SU-DHL-6 (cell line): ENCODE data around the gene WBP2NL.
A peak's percentile ranks its signal among the peaks of the same experiment; 100 is the strongest.
"Not testable (repeated sequence)": the region's sequence is repeated elsewhere in the genome, so short reads cannot be mapped to it uniquely, and the experiment has no call there.

ENCODE experiments used
- H2AFZ ChIP-seq: fragments of 200-600 bp; sonication (generic); 2 replicates; pipeline ENCODE4 v1.6.1; 2014; ENCODE audit warnings: low read depth, mild to moderate bottlenecking, moderate library complexity, mixed read lengths, antibody characterized with exemption, low read length; ENCODE audit not compliant: severe bottlenecking
- H3F3A ChIP-seq: fragments of 200-600 bp; shearing (Covaris generic); 2 replicates; pipeline ENCODE4 v1.6.0; 2016; ENCODE audit warnings: antibody characterized with exemption, mild to moderate bottlenecking; ENCODE audit not compliant: insufficient read depth
- H3K27ac ChIP-seq: fragments of 200-600 bp; sonication (generic); 2 replicates; pipeline ENCODE4 v1.5.1; 2016; ENCODE audit warnings: low read depth, mild to moderate bottlenecking, low read length, moderate library complexity, mixed read lengths
- H3K27me3 ChIP-seq: fragments of 200-600 bp; sonication (generic), shearing (Covaris generic); 2 replicates; pipeline ENCODE4 v1.6.0; 2014; ENCODE audit warnings: mild to moderate bottlenecking, low read length
- H3K36me3 ChIP-seq: fragments of 200-600 bp; sonication (generic); 2 replicates; pipeline ENCODE4 v1.6.1; 2014; ENCODE audit warnings: mild to moderate bottlenecking, low read length, mixed read lengths
- H3K4me2 ChIP-seq: fragments of 300-600, 200-600 bp; shearing (Covaris generic), sonication (generic); 2 replicates; pipeline ENCODE4 v1.6.0; 2014; ENCODE audit warnings: low read length, low read depth, mild to moderate bottlenecking; ENCODE audit not compliant: poor library complexity, severe bottlenecking
- H3K4me3 ChIP-seq: fragments of 200-600 bp; sonication (generic); 2 replicates; pipeline ENCODE4 v1.5.1; 2014; ENCODE audit warnings: antibody characterized with exemption, low read length, mild to moderate bottlenecking, mixed read lengths; ENCODE audit not compliant: insufficient read depth, poor library complexity, severe bottlenecking
- H3K79me2 ChIP-seq: fragments of 200-600 bp; sonication (generic); 2 replicates; pipeline ENCODE4 v1.6.1; 2014; ENCODE audit warnings: mild to moderate bottlenecking, low read length, moderate library complexity; ENCODE audit not compliant: insufficient read depth
- H3K9ac ChIP-seq: fragments of 200-600 bp; sonication (generic); 2 replicates; pipeline ENCODE4 v1.7.0; 2014; ENCODE audit warnings: mild to moderate bottlenecking, low read length
- H3K9me2 ChIP-seq: fragments of 200-600 bp; sonication (generic); replicated peaks from 2 replicates; pipeline ENCODE4 v1.6.1; 2014; ENCODE audit warnings: low read length; ENCODE audit not compliant: insufficient read depth
- H3K9me3 ChIP-seq: fragments of 200-600 bp; sonication (generic); 2 replicates; pipeline ENCODE4 v1.6.1; 2014; ENCODE audit warnings: low read length, mixed read lengths; ENCODE audit not compliant: insufficient read depth
- H4K20me1 ChIP-seq: fragments of 200-600 bp; sonication (generic); 2 replicates; pipeline ENCODE4 v1.6.1; 2014; ENCODE audit warnings: low read depth, mild to moderate bottlenecking, antibody characterized with exemption, low read length, moderate library complexity, mixed read lengths
- CTCF ChIP-seq: fragments of 200-600 bp; sonication (generic); IDR thresholded peaks from one replicate; pipeline ENCODE4 v1.5.1; 2017; ENCODE audit warnings: antibody characterized with exemption, mild to moderate bottlenecking, low read length, moderate library complexity; ENCODE audit not compliant: insufficient read depth, poor library complexity, severe bottlenecking
- EZH2phosphoT487 ChIP-seq: fragments of 200-600 bp; sonication (generic), shearing (Covaris generic); conservative IDR thresholded peaks from 2 replicates; pipeline ENCODE4 v1.6.1; 2018; ENCODE audit warnings: mild to moderate bottlenecking, antibody characterized with exemption, low read length, moderate library complexity, mixed read lengths

The WBP2NL gene

DNA sequence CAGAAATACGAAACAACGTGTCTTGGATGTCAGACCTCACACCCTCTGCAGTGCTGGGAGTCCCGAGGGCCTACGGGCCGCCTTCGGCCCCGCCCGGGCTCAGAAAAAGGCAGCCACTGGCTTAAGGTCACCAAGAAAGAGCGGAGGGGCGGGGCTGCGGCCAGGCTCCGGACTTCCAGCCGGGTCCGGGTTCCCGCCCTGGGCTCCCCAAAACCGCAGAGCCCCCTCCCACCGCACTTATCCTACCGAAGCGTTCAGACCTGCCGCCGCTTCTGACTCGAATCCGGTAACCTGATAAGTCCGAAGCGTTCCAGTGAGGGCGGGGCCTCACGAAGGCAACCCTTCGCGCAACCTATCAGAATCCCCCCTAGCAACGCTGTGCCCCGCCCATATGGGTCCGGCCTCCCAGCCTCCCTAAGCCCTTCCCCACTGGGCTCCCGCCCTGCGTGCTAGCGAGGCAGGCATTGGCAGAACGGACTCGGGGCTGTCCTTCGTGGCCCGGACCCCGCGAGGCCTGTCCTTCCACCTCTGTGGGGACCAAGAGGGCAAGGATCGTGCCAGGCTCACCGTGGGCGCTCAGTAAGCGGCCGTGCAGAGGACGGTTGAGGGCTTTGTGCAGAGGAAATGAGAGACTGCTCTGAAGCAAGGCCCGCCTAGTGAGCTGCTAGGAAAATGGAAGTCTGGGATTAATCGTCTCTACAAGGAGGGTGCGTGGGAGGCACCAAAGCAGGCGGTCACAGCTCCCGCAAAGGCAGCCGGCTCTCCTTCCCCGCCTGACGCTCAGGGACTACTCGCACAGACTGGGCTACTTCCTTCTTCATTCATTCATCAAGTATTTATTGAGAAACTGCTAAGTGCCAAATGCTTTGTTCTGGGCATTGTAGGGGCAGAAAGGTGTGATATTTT is 72.2 kb downstream of the WBP2NL start, which contains the start of gene NAGA:
TSS of gene NAGA (minus strand) at position 296 of the 906 bp plus-strand sequence. CDS start 515 bp downstream, outside the sequence.
- Histone ChIP-seq H3K27me3 (no peaks in the 10 kb centered on the region), H3K9me2 (no peaks in the 10 kb centered on the region), H4K20me1 (no peaks in the 10 kb centered on the region), H3K9me3 (no peaks in the 10 kb centered on the region), H3K9ac (peak within 1 kb of the TSS; percentile 68), H3K36me3 (no peaks in the 10 kb centered on the region), H3K4me2 (peak within 1 kb of the TSS; percentile 81), H3K4me3 (peak within 1 kb of the TSS; percentile 56), H3K79me2 (no peaks in the 10 kb centered on the region), H2AFZ (peak within 1 kb of the TSS; percentile 87), H3F3A (no peaks in the 10 kb centered on the region), H3K27ac (peak within 1 kb of the TSS; percentile 47)
- no peak for TF ChIP-seq CTCF
- TF ChIP-seq EZH2phosphoT487, result no peak

DNA sequence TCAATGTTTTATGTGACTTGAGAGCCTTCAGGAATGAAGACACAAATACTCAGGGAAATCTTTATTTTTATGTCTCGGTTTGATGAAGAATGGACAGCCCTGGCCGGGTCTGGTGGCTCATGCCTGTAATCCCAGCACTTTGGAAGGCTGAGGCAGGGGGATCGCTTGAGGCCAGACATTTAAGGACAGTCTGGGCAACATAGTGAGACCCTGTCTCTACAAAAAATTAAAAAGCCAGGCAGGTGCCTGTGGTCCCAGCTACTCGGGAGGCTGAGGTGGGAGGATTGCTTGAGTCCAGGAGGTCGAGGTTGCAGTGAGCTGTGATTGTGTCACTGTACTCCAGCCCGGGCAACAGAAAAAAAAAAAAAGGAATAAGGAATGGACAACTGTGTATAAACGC is 72.9 kb downstream of the WBP2NL start:
- H3K9me3 ChIP-seq, H3K27me3 ChIP-seq, H3K36me3 ChIP-seq, H3K27ac ChIP-seq, H3F3A ChIP-seq, H4K20me1 ChIP-seq, H3K9me2 ChIP-seq, H3K79me2 ChIP-seq: not testable (repeated sequence)
- peak overlapping the region; percentile 56 for H3K4me3 ChIP-seq
- peak overlapping the region; percentile 68 for H3K9ac ChIP-seq
- H3K4me2 ChIP-seq, result peak overlapping the region; percentile 81
- peak overlapping the region; percentile 87 for H2AFZ ChIP-seq

DNA sequence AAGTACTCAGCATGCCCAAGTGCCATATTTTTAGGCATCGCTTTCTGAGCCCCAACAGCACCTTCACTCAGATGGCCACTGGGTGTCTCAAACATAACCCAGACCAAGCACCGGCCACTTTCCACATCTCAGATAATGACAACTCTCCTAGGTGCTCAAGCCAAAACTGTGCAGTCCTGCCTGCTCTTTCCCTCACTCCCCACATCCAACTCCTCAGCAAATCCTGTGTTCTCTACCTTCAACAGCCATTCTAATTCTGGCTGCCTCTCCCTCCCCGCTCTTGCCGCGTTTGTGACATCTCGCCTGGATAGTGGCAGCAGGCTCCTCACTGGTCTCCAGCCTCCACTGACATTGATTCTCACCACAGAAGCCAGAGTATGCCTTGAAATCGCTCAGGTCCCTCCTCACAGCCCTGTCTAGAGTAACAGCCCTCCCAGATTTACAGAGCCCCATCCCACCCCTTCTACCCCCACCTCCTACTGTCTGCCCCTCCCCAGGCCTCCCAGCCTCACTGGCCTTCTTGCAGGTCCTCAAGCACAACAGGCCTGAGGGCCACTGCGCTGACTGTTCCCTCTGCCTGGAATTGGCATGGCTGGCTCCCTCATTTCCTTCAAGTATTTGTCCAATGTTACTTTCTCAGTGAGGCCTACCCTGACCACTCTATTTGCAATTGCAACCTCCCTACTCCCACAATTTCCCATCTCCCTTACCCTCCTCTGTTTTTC is 74.2 kb downstream of the WBP2NL start:
- no peak overlapping the region for H3K4me3 ChIP-seq
- no peak overlapping the region for H3K27ac ChIP-seq

More for the DNA sequence above, 74.2 kb downstream of the WBP2NL start:
- H4K20me1 ChIP-seq, result no peaks in the 10 kb centered on the region
- no peaks in the 10 kb centered on the region for H3K9me3 ChIP-seq
- H3F3A ChIP-seq, result no peaks in the 10 kb centered on the region
- no peaks in the 10 kb centered on the region for H3K79me2 ChIP-seq
- H3K9ac ChIP-seq, result no peak overlapping the region
- TF ChIP-seq CTCF (no peak), EZH2phosphoT487 (no peak)
- no peaks in the 10 kb centered on the region for H3K36me3 ChIP-seq
- no peak overlapping the region for H2AFZ ChIP-seq
- no peaks in the 10 kb centered on the region for H3K27me3 ChIP-seq
- no peak overlapping the region for H3K4me2 ChIP-seq
- no peaks in the 10 kb centered on the region for H3K9me2 ChIP-seq
